ENCODE measurements around the gene REXO1.

REXO1 gene

DNA sequence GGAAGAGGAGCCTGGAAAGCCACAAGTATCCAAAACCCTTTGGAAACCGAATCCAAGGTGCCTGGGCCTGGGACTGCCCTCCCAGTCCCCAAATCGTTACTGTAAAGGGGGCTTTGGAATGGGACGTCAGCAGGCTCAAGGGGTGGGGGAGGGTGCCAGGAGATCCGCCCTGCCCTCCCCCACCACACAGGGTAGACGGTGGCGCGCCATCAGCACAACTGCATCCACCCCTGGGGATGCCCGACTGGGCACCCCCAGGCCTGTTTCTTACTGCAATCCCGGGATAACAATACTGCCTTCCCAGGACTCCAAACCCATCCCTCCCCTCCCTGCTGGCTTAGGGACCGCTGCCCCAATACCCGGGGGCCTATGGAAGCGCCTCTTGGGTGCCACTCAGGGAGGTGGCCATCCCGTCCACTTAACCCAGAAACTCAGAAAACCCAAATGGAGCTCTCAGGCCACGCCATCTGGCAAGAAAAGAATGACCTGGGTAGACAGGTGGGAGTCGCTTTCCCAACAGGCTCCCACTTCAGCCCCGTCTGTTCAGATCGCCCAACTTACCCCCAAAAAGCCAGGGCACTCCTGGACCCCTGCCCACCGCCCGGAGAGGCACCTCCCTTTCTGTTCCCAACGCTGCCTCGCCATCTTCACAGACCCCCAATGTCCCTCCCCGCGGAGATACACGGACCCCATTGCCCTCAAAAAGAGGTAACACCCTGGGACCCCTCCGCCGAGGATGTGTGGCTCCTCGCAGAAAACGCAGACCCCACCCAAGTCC, 12.7 kb upstream of the REXO1 start:
- no peak for DNase-seq

DNA sequence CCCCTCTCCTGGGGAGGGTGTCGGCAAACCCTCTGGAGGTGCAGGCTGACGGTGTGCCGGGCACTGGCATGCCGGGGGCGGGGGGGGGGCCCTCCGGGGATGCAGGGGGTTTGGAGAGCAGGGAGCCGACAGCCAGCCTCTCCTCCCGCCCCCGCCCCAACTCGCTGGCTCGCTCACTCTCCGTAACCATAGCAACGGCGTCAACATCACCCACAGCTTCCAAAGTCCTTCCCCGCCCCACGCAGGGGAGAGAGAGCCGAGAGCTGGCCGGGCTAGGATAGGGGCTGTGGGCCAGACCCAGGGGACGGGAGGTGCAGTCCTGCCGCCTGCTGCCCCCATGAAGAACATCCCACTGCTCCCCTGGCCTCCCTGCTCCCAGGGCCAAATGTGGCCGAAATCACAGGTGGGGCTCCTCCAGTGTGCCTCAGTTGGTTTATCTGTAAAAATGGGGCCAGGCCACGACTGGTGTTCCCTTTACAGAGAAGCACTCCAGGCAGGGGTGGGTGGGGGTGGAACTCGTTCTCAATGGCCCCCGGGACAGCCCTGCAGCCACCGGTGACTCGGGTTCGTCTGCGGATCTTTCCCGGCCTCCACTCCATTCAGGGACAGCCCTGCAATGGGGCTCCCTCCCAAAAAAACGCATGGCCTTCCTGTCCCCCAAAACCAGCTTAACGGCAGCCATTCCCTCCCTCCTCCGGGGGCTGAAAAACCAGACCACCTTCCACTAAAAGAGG, 11.9 kb upstream of the REXO1 start:
- peak; percentile 77 for DNase-seq

DNA sequence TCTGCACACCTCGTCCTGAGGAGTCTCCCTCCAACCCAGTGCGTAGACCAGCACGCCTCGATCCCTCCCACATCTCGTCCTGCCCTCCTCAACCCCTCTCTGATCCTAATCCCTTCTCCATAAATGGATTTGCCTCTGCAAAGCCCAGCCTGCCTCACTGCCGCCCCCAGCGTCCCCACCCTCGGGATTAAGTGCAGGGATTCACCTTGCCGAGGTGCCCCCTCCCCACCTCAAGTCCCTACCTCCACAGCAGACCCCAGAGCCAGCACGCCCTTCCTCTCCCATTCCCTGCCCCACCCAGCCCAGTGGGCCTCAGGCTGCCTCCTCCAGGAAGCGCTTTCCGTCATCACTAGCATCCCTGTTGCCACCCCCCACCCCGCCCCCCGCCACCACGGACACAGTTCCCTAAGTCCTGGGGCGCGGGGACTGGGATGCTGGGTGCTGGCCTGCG, 11.1 kb upstream of the REXO1 start:
- no peak for DNase-seq

DNA sequence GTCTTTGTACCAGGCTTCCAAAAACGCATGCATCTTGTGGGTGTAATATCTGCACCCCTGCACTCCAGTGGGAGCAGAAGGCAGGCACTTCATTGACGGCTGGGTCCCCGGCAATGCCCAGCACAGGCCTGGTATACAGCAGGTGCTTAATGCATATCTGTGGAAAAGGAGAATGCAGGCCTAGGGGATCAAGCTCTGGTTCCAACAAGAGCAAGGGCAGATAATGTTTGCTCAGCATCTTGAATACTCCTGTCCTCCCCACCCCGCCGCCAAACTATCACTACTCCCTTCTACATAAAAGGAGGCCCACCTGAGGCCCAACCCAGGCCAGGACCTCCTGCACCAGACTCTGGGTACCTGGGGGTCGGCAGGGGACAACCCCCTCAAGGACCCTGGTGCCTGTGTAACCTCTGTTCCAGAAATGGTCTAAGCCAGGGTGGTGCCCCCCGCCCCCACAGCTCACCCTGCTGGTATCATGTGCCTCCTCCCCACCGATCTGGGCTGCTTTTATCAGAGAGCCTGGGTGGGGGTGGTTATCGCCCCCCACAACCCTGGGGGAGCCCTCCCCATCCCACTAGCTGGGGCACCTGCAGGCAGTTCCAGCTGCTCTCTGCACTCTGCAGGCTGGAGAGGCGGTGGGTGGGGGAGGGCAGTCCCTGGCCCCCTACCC, 10.3 kb upstream of the REXO1 start:
- DNase-seq: no peak

DNA sequence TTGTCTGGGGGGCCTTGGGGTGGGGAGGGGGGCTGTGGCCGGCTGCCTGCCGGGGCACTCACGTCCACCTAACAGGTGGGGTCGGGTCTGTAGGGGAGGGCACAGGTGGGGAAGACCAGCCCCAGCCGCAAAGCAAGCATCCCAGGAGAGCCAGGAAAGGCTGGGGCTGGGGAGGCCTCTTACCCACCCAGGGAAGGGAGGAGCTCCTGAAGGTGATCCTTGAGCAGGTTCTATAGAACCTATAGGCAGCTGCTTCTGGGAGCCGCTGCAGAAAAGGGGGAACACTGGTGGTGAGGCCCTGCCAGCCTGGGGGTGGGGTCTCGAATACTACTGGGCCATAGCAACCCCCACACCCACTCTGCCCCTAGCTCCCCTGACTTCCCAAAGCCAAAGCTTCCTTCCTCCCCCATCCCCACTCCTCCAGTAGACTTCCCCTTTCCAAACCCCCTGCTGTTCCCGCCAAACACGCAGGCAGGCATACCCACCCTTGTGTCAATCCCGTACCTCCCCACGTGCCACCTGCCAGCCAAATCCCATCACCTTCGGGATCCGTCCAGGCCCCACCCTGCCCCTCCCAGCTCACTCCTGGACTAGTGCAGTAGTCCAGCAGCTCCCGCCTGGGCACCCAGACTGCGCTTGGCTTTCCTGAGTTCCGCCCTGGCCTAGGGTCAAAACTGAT, 9.5 kb upstream of the REXO1 start:
- no peak for DNase-seq

DNA sequence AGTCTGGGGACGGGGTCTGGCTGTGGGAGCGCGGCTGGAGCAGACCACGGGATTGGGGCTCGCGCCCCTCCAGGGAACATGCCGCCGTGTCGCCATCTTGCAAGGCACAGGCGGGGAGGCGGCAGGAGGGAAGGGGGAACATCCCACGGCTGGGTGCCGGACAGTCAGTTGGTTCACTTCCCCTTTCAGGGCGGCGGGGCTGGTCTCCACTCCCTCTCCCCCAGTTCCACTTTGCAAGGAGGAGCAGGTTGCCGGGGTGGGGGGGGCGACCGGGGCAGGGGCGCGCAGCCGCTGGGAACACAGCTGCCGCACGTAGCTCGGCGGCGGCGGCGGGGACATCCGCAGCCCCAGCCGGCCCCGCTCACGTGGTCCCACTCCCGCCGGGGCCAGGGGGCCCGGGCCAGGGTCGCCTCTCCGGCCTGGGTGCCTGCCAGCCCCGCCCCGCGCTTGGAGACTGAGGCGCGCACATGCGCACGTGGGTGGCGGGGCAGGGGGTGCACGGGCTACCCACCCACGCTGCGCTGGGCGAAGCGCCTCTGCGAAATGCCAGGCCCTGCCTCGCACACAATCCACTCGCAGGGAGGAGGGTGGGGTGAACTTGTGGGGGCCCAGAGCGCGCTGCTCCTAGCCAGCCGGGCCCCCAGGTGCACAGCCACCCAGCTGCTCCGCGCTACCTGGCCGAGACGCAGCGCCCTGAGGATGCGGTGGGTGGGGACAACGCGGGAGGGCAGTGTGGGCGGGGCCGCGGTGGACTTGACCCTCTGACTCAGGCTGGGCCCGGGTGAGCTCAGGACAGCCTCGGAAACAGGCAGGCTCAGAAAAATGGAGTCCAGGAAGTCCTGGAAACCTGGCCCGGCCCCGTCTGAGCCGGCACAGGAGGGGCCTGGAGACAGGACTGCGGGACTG, 8.7 kb upstream of the REXO1 start:
- DNase-seq: no peak

DNA sequence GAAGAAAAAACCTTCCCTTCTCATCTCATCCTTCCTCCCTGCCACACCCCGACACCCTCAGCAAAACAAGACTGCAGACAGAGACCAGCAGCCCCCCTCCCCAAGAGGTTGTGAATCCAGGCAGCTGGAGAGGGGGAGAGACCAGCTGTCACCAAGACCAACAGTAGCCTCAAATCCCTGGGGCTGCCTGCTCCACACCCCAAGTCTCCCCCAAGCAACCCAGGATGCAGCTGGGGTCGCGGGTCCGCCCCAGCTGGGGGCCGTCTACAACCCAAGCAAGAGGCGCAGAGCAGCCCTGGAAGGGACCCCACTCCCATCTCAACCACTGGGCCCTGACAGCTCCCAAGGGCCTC, 8.0 kb upstream of the REXO1 start:
- DNase-seq: no peak

DNA sequence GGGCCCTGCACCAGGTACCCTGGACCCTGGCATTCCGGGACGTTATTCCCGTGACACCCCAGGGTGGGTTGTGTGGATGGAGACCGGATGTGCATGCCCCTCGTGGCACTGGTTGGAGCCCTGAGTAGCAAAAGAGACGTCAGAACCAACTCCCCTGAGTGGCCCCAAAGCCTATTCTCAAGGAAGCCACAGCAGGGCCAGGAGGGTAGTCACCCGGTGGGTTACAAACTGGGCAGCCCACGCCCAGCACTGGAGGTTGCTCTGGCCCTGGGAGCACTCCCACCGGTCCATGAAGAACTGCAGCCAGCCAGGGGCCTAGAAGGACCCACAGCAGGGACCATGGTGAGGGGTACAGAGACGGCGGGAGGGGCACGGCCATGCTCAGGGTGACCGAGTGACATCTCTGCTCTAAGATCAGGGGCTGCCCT, 7.6 kb upstream of the REXO1 start:
- DNase-seq: no peak

DNA sequence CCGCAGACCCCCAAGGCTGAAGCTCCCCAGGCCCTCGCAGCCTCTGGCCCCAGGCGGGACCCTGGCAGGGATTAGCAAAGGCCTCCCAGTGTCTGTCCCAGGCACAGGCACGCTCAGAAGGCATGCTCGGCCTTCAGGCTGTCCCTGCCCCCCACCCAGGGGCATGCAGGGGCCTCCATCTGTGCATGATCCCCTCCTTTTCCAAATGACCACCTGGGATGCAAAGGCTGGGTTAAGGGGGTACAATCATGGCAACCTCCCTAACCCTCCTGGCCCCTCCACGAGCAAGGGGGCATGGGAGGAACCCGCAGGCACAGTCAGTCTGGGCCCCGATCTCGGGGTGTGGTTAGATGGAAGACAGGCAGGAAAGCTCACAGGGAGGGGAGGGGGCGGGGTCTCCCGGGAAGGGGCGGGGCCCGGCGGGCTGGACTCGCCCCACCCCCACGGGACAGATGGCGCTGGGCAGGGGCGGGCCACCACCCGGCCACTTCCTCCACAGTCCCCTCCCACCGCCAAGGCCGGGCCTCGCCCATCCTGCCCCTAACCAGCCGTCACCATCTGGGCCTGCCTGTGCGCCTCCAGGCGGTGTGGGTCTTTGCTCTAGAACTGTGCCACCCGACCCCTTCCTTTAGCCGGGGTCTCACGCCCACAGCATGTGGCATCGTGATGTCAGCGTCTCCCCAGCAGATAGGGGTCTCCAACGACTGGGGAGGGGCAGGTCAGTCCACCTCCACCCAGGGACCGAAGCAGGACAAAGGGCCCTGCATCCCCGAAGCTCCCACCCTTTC, 7.0 kb upstream of the REXO1 start:
- peak; percentile 92 for DNase-seq

DNA sequence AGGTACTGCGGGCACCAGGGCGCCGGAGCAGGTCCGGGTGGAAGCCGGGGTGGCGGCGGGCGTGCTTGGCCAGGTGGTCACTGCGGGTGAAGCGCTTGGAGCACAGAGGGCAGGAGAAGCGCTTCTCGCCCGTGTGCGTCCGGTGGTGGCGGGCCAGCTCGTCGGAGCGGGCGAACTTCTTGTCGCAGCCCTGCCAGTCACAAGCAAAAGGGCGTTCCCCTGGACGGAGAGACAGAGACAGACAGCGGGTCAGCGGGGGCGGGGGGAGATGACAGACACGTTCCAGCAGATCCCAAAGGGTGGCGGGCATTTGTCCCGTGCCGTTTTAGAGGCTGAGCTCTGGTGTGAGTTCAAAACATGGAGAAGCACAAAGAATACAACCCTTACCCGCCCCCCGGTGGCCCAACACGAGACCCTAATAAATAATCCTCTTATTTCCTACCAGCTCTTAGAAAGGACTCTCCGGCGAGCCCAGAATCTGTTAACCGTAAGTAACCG, 6.3 kb upstream of the REXO1 start:
- no peak for DNase-seq

DNA sequence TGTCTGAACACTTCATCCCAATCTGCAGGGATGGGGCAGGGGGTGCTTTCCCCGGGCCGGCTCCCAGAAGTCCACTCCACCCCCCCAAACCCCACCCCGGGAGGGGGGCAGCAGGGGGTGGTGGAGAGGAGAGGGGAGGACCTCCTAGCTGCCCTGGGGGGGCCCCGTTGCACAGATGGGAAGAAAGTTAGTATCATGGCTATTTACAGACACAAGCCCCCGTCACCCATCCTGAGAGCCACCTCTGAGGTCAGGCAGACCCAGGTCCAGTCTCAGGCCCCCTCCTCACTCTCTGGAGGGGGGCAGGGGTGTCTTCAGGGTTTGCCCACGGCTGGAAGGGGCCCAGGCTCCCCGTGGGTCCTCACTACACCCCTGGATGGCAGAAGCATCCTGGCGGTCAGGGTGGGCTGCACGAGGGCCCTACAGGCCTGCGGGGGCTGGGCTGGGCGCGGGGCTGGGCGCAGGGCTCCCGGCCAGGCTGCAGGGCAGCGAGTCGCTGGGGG, 5.8 kb upstream of the REXO1 start:
- DNase-seq: no peak

DNA sequence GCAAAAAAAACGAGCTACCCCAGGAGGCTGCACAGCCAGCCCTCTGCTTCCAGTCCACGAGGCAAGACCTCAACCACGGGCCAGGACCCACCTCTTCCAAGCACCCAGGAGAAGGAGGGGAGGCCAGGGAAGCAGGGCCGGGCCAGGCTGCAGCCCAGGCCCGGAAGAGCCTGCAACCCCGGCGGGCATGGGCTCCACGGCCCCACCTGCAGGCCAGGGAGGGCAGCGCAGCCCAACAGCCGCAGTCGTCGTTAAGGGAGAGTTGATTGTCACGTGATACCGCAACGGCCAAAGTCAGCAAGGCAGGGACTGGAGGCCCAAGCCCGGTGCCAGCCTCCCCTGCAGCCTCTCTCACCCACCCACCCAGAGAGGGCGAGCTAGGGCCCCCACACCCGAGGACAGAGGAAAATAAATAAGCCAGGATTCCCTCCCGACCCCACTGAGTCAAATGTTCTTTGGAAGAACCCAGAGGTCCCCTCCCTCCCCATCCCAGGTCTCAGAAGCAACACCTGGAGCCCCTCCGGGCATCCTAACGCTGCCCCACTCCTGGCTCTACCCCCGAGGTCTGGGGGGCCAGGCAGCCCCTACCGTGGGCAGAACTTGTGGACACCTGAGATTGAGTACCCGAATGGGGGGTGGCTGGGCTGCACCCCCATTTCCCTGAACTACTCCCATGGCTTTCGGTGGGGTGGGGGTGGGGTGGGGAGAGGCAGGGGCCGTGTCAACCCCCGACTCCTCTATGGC, 5.2 kb upstream of the REXO1 start:
- peak; percentile 85 for DNase-seq

DNA sequence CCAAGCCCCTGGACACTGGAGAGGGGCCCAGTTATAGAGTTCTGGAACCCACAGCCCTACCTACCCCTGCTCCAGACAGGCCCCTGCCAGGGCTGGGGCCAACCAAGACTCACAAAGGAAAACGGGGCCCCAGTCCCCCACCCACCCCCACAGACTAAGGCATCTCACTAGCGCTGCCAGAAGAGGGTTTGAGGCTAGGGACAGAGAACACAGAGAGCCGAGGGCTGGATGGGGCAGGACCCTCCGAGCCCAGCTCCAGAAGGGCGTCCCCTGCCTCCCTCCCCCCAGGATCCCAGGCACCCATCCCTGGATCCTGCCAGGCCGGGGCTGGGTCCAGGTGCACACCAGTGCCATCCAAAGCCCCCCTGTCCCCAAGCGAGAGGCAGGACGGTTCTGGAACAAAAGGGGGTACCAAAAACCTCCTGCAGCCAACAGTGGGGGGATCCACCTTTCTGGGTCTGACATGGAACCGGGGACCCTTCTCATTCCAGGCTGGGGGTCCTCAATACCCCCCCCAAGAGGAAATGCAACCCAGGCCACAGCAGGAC, 4.4 kb upstream of the REXO1 start:
- no peak for DNase-seq

DNA sequence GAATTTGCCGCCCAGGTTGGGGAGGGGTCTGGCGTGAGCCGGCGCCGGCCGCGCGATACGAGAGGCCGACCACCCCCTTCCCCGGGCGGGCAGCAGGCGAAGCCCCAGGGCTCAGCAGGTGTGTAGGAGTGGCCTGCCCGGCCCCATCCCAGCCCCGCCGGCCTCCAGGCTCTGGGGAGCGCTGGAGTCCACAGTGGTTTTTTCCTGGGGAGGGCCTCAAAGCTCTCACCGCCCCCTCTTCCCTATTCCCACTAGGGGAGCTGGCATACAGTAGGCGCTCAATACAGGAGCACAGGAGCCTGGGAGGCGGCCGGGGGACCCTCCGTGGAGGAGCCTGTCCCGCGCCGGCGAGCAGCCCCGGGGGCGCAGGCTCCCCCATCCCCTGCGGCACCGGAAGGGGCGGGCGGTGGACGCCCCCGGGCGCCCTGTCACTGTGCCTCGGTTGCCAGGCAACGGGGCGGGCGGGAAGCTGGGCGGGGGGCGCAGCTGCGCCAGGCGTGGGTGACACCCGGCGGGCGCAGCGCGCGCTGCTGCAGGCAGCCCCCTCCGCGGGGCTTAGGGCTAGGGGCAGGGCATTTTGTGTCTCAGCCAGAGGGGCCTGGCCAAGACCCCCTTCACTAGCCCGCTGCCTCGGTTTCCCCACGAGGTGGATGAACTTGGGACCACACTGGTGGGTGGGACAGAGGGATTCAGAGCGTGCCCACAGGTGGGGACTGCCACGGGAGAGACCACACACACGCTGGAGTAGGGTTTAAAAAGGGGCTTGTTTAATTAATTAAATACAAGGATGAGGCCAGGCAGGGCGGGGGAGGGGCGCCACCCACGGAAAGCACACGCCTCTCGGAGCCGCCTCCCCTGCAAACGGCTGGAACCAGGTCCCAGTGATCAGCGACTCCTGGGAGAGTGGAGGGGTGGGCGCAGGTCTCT, 3.6 kb upstream of the REXO1 start:
- DNase-seq: peak; percentile 72

DNA sequence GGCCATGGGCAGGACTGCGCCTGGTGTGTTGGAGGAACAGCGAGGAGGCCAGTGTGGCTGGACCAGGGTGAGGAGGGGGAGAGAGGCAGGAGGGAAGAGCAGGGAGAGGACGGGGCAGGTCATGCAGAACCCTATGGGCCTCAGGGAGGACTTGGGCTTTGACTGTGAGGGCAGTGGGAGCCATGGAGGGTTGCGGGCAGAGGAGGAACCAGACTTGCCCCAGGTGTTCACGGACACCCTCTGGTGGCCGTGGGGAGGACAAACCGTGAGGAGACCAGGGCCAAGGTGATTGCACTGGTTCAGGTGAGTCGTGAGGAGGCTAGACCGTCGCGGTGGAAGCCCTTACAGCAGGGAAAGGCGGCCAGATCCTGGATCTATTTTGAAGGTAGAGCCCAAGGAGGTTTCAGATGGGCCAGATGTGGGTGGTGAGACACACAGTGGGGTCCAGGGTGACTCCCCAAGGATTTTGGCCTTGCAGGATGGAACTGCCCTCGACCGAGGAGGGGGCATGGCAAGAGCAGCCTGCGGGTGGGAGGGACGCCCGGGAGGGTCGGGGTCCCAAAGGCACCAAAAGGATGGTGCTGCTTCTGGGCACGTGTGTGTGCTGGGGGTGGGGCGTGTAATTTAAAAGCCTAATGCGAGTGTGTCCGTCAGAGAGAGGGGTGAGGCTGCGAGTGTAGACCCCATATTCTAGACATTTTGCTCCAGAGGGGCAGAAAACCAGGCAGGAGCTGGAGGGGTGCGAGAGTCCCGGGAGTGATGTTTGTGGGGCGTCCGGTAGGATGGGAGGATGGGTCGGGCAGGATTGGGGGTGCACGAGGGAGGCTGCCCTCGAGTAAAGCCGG, 2.7 kb upstream of the REXO1 start:
- no peak for DNase-seq

DNA sequence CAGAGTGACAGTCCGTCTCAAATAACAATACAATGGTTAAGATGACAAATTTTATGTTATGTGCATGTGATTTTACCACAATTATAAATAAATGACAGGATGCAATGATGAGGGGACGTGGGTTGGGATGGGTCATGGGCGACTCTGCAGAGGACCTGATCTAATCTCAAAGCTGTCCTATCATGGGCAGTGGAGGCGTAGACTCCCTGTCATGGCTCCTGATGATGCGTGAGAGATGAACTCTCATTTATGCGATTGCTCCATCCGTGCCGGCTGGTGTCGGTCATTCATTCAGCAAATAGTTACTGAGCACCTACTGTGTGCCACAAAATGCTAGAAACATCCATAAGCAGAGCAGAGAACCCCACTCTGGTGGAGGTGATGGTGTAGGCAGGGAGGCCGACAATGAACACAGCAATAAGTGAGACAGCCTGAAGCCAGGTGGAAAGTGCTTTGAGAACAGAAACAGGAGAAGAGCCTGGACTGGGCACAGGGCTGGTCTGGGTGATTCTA, 1.7 kb upstream of the REXO1 start:
- no peak for DNase-seq

DNA sequence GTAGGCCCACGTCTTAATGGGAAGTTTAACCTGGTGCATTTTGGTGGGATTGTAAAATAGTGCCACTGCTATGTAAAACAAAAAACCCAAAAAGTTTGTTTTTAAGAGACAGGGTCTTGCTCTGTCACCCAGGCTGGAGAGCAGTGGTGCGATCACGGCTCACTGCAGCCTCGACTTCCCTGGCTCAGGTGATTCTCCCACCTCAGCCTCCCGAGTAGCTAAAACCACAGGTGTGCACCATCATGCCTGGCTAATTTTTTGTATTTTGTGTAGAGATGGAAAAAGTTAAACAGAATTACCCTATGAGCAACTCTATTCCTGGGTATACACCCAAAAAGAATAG, 820 bp upstream of the REXO1 start:
- no peak for DNase-seq

All from CD4-positive, alpha-beta T cell treated with Interleukin-12 subunit alpha and Interleukin-12 subunit beta, for 1 hour (primary cell).